ENCODE results near the gene IQSEC2. TPM values are rescaled to one million over a fixed set of nuclear protein-coding genes. Genes with fewer than 3 reads are reported as not detected.

The IQSEC2 gene
- total RNA-seq, 1 experiment from 2014 or later: 19.8 TPM

GRCh38 chrX:53319614-53320542, 38.5 kb upstream of the IQSEC2 start:
- BruUV-seq (replicated peaks): no TSS peak
- H3K4me1 Mint-ChIP-seq (ENCODE audit: insufficient read depth, unreplicated experiment): no peaks in the 10 kb centered on the region
- peaks cover 90% of the 10 kb centered on the region for H3K27me3 Mint-ChIP-seq (ENCODE audit: insufficient read depth, unreplicated experiment)
- ChIA-PET POLR2A (interaction anchor here (0.5 to 1.9 kb wide), 5 partner anchors 24 to 121 kb away, joined by 3 to 8 read pairs (median 4); no protein-coding TSS in a partner anchor), CTCF (interaction anchor here (0.5 to 6.8 kb wide), 17 partner anchors 8 to 1739 kb away, joined by 3 to 145 read pairs (median 7); partner anchors contain the start of genes HSD17B10 and IQSEC2)
- no peak for TF ChIP-seq CTCF (IDR thresholded peaks at IDR 0.05; ENCODE audit: unreplicated experiment)
- no peak for DNase-seq (ENCODE audit: unreplicated experiment)
- intact Hi-C loops (cut with micrococcal nuclease): loop anchor here (5.0 kb wide), 1 partner anchor 1737 kb away; no protein-coding TSS in a partner anchor
- H3K9me3 Mint-ChIP-seq (ENCODE audit: unreplicated experiment): no peaks in the 10 kb centered on the region
- peak overlapping the region; percentile 38 for H3K4me3 Mint-ChIP-seq (ENCODE audit: unreplicated experiment)
- peaks cover 6% of the 10 kb centered on the region for H3K36me3 Mint-ChIP-seq (ENCODE audit: insufficient read depth, unreplicated experiment)
- no peak overlapping the region for H3K27ac Mint-ChIP-seq (ENCODE audit: low read depth, unreplicated experiment)

GRCh38 chrX:53318766-53319353, 37.5 kb upstream of the IQSEC2 start:
- intact Hi-C loops (cut with micrococcal nuclease): loop anchor here (5.0 kb wide), 1 partner anchor 1738 kb away; no protein-coding TSS in a partner anchor
- no peaks in the 10 kb centered on the region for H3K9me3 Mint-ChIP-seq (ENCODE audit: unreplicated experiment)
- no peaks in the 10 kb centered on the region for H3K4me1 Mint-ChIP-seq (ENCODE audit: insufficient read depth, unreplicated experiment)
- no TSS peak for BruUV-seq (replicated peaks)
- H3K4me3 Mint-ChIP-seq (ENCODE audit: unreplicated experiment): no peak overlapping the region
- H3K27me3 Mint-ChIP-seq (ENCODE audit: insufficient read depth, unreplicated experiment): peaks cover 80% of the 10 kb centered on the region
- peaks cover 6% of the 10 kb centered on the region for H3K36me3 Mint-ChIP-seq (ENCODE audit: insufficient read depth, unreplicated experiment)
- TF ChIP-seq CTCF (IDR thresholded peaks at IDR 0.05; ENCODE audit: unreplicated experiment): no peak
- CTCF ChIA-PET: interaction anchor here (0.7 to 6.8 kb wide), 26 partner anchors 12 to 1738 kb away, joined by 3 to 145 read pairs (median 6); partner anchors contain the start of genes HSD17B10, IQSEC2 and RIBC1
- no peak overlapping the region for H3K27ac Mint-ChIP-seq (ENCODE audit: low read depth, unreplicated experiment)
- POLR2A ChIA-PET: interaction anchor here (0.5 to 1.9 kb wide), 5 partner anchors 24 to 232 kb away, joined by 3 to 8 read pairs (median 3); no protein-coding TSS in a partner anchor
- no peak for DNase-seq (ENCODE audit: unreplicated experiment)

- TF ChIP-seq CTCF (IDR thresholded peaks at IDR 0.05; ENCODE audit: unreplicated experiment): peak; percentile 83
- DNase-seq (ENCODE audit: unreplicated experiment): peak; percentile 68
- H3K4me1 Mint-ChIP-seq (ENCODE audit: insufficient read depth, unreplicated experiment): no peaks in the 10 kb centered on the region
- peaks cover 6% of the 10 kb centered on the region for H3K36me3 Mint-ChIP-seq (ENCODE audit: insufficient read depth, unreplicated experiment)
- H3K27ac Mint-ChIP-seq (ENCODE audit: low read depth, unreplicated experiment): no peak overlapping the region
- ChIA-PET POLR2A (interaction anchor here (1.7 kb wide), 1 partner anchor 118 kb away, joined by 5 read pairs; no protein-coding TSS in a partner anchor), CTCF (interaction anchor here (0.6 to 6.8 kb wide), 52 partner anchors 11 to 1743 kb away, joined by 3 to 145 read pairs (median 5); partner anchors contain the start of genes HSD17B10, IQSEC2 and RIBC1)
- intact Hi-C loops (cut with micrococcal nuclease): loop anchor here (1.0 to 5.0 kb wide), 4 partner anchors 119 to 1740 kb away; no protein-coding TSS in a partner anchor
- H3K9me3 Mint-ChIP-seq (ENCODE audit: unreplicated experiment): no peaks in the 10 kb centered on the region
- H3K27me3 Mint-ChIP-seq (ENCODE audit: insufficient read depth, unreplicated experiment): peaks cover 68% of the 10 kb centered on the region
- no peak overlapping the region for H3K4me3 Mint-ChIP-seq (ENCODE audit: unreplicated experiment)
- no TSS peak for BruUV-seq (replicated peaks)
These were observed 36.1 kb upstream of the IQSEC2 start for GRCh38 chrX:53317365-53318069.

Measured in MCF 10A (cell line).